HG03432 (cell line): Measurements from ENCODE around the gene TTYH3.

Source experiments
- ATAC-seq: cut with Tn5 transposase; IDR thresholded peaks from one replicate; pipeline ENCODE4 v1.9.1; 2021; ENCODE audit warnings: mild to moderate bottlenecking, moderate library complexity; ENCODE audit not compliant: unreplicated experiment

Gene TTYH3

GRCh38 chr7:2701832-2702593, 70.2 kb downstream of the TTYH3 start:
- no peak for ATAC-seq

GRCh38 chr7:2702594-2702957, 70.8 kb downstream of the TTYH3 start:
- ATAC-seq, result no peak

GRCh38 chr7:2705371-2706096, 73.7 kb downstream of the TTYH3 start:
- no peak for ATAC-seq

- ATAC-seq, result no peak
These were observed 74.9 kb downstream of the TTYH3 start for GRCh38 chr7:2706685-2707126.

GRCh38 chr7:2707481-2707880, 75.7 kb downstream of the TTYH3 start:
- ATAC-seq, result no peak

- no peak for ATAC-seq
These were observed 76.3 kb downstream of the TTYH3 start for GRCh38 chr7:2708041-2708440.

- no peak for ATAC-seq
These were observed 76.9 kb downstream of the TTYH3 start for GRCh38 chr7:2708547-2709310.

- peak; percentile 83 for ATAC-seq
These were observed 77.9 kb downstream of the TTYH3 start for GRCh38 chr7:2709553-2710285.

GRCh38 chr7:2710286-2710655, 78.5 kb downstream of the TTYH3 start:
- ATAC-seq, result peak; percentile 61

GRCh38 chr7:2710901-2711551, 79.2 kb downstream of the TTYH3 start:
- peak; percentile 31 for ATAC-seq

GRCh38 chr7:2711895-2712675, 80.3 kb downstream of the TTYH3 start:
- ATAC-seq, result no peak

GRCh38 chr7:2713370-2713769, 81.6 kb downstream of the TTYH3 start:
- no peak for ATAC-seq

GRCh38 chr7:2713978-2714377, 82.2 kb downstream of the TTYH3 start:
- no peak for ATAC-seq
